Fibroblast of lung (primary cell): Measurements from ENCODE around the gene ROBO2. TPM values are rescaled to one million over a fixed set of nuclear protein-coding genes. Genes with fewer than 3 reads are reported as not detected.
A peak's percentile ranks its signal among the peaks of the same experiment; 100 is the strongest.

Source experiments
- DNase-seq, 2 donors: peaks; one replicate each; pipeline versions ENCODE4 v3.0.0 to v3.0.0-alpha.2; 2010; ENCODE audit warnings: low read depth in 2 of 2
- H2AFZ ChIP-seq: 2 replicates; pipeline ENCODE4 v1.5.1; 2012; ENCODE audit warnings: low read length, control low read depth, inconsistent platforms
- H3K27ac ChIP-seq: 2 replicates; pipeline ENCODE4 v1.5.1; 2011; ENCODE audit warnings: low read length, control low read depth; ENCODE audit not compliant: insufficient read depth
- H3K27me3 ChIP-seq: 2 replicates; pipeline ENCODE4 v1.5.1; 2011; ENCODE audit warnings: mild to moderate bottlenecking, low read length; ENCODE audit not compliant: control insufficient read depth, insufficient read depth
- H3K36me3 ChIP-seq: 2 replicates; pipeline ENCODE4 v1.5.1; 2011; ENCODE audit warnings: low read length; ENCODE audit not compliant: control insufficient read depth, insufficient read depth
- H3K4me1 ChIP-seq: 2 replicates; pipeline ENCODE4 v1.5.1; 2011; ENCODE audit warnings: low read length; ENCODE audit not compliant: control insufficient read depth, insufficient read depth; ENCODE audit errors: extremely low read depth
- H3K4me2 ChIP-seq: 2 replicates; pipeline ENCODE4 v1.5.1; 2011; ENCODE audit warnings: low read length, control low read depth; ENCODE audit not compliant: insufficient read depth; ENCODE audit errors: extremely low read depth
- H3K4me3 ChIP-seq, 4 experiments: fragments of 200-600 bp in 1 of 4; sonication (generic) in 1 of 4; replicated peaks in 1 of 4; 2 replicates each; pipeline ENCODE4 v1.5.1; 2011 to 2016; ENCODE audit warnings: low read length in 4 of 4, low read depth in 3 of 4, mild to moderate bottlenecking in 3 of 4, control low read depth in 2 of 4, inconsistent platforms in 1 of 4, mixed read lengths in 1 of 4; ENCODE audit not compliant: insufficient read depth in 1 of 4; ENCODE audit errors: control extremely low read depth in 1 of 4
- H3K79me2 ChIP-seq: 2 replicates; pipeline ENCODE4 v1.5.1; 2012; ENCODE audit warnings: mild to moderate bottlenecking, low read length, inconsistent platforms; ENCODE audit not compliant: control insufficient read depth, insufficient read depth
- H3K9ac ChIP-seq: 2 replicates; pipeline ENCODE4 v1.5.1; 2011; ENCODE audit warnings: mild to moderate bottlenecking, low read length, control low read depth; ENCODE audit not compliant: insufficient read depth
- H3K9me3 ChIP-seq: 2 replicates; pipeline ENCODE4 v1.5.1; 2012; ENCODE audit warnings: low read depth, low read length; ENCODE audit not compliant: control insufficient read depth, insufficient read depth
- H4K20me1 ChIP-seq: 2 replicates; pipeline ENCODE4 v1.5.1; 2011; ENCODE audit warnings: low read length; ENCODE audit not compliant: control insufficient read depth, insufficient read depth; ENCODE audit errors: extremely low read depth
- EZH2 ChIP-seq: IDR thresholded peaks from 2 replicates; pipeline ENCODE4 v1.5.1; 2012; ENCODE audit warnings: low read length, control low read depth, mild to moderate bottlenecking; ENCODE audit errors: missing control alignments
- polyA plus RNA-seq, 2 donors: library from polyadenylated mRNA; depleted of rRNA in 1 of 2; stranded (reverse) in 1 of 2; unstranded in 1 of 2; fragments of >200 nt; gene quantifications; 2 replicates each; pipeline ENCODE4 v1.2.1, GENCODE V29; 2011 to 2012; ENCODE audit warnings: missing spikeins in 1 of 2
- total RNA-seq: library from RNA; depleted of rRNA; stranded (reverse); fragments of >200 nt; gene quantifications from 2 replicates; pipeline ENCODE4 v1.2.1, GENCODE V29; 2014
- TF ChIP-seq, protein P1 (sequence below), 2 donors: IDR thresholded peaks in 1 of 2; conservative IDR thresholded peaks in 1 of 2; 1 replicate in 1 of 2; 2 replicates in 1 of 2; pipeline ENCODE4 v1.5.1; 2011 to 2012; ENCODE audit warnings: low read length in 2 of 2, control low read depth in 1 of 2, inconsistent platforms in 1 of 2, low read depth in 1 of 2, mild to moderate bottlenecking in 1 of 2

Gene ROBO2
- total and polyA plus RNA-seq, 2 donors (not counting 1 experiment from before 2014, with no cell fraction given), result 0.83 to 1.5 TPM

GRCh38 chr3:77620009-77620408, 580.1 kb downstream of the ROBO2 start:
- Histone ChIP-seq H4K20me1 (no peaks in the 10 kb centered on the region), H3K9ac (no peak overlapping the region), H3K79me2 (no peaks in the 10 kb centered on the region), H2AFZ (no peak overlapping the region), H3K4me2 (no peak overlapping the region), H3K9me3 (no peaks in the 10 kb centered on the region), H3K4me1 (no peaks in the 10 kb centered on the region), H3K27me3 (no peaks in the 10 kb centered on the region), H3K27ac (no peak overlapping the region), H3K36me3 (no peaks in the 10 kb centered on the region), H3K4me3 (no peak overlapping the region)
- TF ChIP-seq, protein P1, sequence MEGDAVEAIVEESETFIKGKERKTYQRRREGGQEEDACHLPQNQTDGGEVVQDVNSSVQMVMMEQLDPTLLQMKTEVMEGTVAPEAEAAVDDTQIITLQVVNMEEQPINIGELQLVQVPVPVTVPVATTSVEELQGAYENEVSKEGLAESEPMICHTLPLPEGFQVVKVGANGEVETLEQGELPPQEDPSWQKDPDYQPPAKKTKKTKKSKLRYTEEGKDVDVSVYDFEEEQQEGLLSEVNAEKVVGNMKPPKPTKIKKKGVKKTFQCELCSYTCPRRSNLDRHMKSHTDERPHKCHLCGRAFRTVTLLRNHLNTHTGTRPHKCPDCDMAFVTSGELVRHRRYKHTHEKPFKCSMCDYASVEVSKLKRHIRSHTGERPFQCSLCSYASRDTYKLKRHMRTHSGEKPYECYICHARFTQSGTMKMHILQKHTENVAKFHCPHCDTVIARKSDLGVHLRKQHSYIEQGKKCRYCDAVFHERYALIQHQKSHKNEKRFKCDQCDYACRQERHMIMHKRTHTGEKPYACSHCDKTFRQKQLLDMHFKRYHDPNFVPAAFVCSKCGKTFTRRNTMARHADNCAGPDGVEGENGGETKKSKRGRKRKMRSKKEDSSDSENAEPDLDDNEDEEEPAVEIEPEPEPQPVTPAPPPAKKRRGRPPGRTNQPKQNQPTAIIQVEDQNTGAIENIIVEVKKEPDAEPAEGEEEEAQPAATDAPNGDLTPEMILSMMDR (conservative IDR thresholded peaks at IDR 0.05 in 1 of 2, IDR thresholded peaks at IDR 0.05 in 1 of 2; ENCODE audit: low read depth in 1 of 2, low read length in 2 of 2), result no peak
- no peak for TF ChIP-seq EZH2
- DNase-seq, result peak; percentile 1 to 45

DNA sequence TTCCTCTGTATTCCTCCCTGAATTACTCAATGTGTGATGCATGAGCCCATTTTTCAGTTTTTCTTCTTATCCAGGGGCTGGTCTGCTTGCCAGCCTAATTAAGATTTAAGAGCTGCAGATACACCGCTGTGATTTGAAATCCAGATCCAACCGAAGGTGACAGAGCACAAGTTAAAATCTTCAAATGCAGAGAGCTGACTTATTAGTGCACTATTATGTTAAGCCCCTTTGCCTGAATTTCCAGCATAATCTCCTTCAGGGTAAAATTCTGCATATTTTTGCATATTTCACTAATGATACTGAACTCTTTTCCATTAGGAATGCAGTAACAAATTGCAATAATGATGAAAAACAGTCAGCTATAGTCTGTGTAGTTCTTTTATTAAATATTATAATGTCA, 583.6 kb downstream of the ROBO2 start:
- Histone ChIP-seq H3K9me3 (no peaks in the 10 kb centered on the region), H3K27me3 (no peaks in the 10 kb centered on the region), H3K4me3 (no peak overlapping the region), H3K9ac (no peak overlapping the region), H3K36me3 (no peaks in the 10 kb centered on the region), H2AFZ (no peak overlapping the region), H3K4me2 (no peak overlapping the region), H3K79me2 (no peaks in the 10 kb centered on the region), H4K20me1 (no peaks in the 10 kb centered on the region), H3K4me1 (no peaks in the 10 kb centered on the region), H3K27ac (no peak overlapping the region)
- DNase-seq, result no peak
- TF ChIP-seq EZH2, result no peak
- TF ChIP-seq, protein P1 (conservative IDR thresholded peaks at IDR 0.05 in 1 of 2, IDR thresholded peaks at IDR 0.05 in 1 of 2; ENCODE audit: low read depth in 1 of 2, low read length in 2 of 2), result no peak

GRCh38 chr3:77626157-77626556, 586.3 kb downstream of the ROBO2 start:
- H3K36me3 ChIP-seq, result no peaks in the 10 kb centered on the region
- no peaks in the 10 kb centered on the region for H3K9me3 ChIP-seq
- no peaks in the 10 kb centered on the region for H3K4me1 ChIP-seq
- H3K9ac ChIP-seq, result no peak overlapping the region
- no peaks in the 10 kb centered on the region for H4K20me1 ChIP-seq
- no peaks in the 10 kb centered on the region for H3K79me2 ChIP-seq
- H3K4me2 ChIP-seq, result no peak overlapping the region
- no peak overlapping the region for H3K27ac ChIP-seq
- H2AFZ ChIP-seq, result no peak overlapping the region
- TF ChIP-seq, protein P1 (conservative IDR thresholded peaks at IDR 0.05 in 1 of 2, IDR thresholded peaks at IDR 0.05 in 1 of 2; ENCODE audit: low read depth in 1 of 2, low read length in 2 of 2), result no peak
- TF ChIP-seq EZH2, result no peak
- no peak for DNase-seq
- H3K27me3 ChIP-seq, result no peaks in the 10 kb centered on the region
- no peak overlapping the region for H3K4me3 ChIP-seq
